KMS-11 (cell line): Measurements from ENCODE around the gene UBN2.

Source experiments
- H2AFZ ChIP-seq: fragments of 200-600 bp; sonication (generic); 2 replicates; pipeline ENCODE4 v1.6.1; 2016; ENCODE audit warnings: antibody characterized with exemption, mixed run types, low read depth
- H3K27ac ChIP-seq: fragments of 200-600 bp; sonication (generic); 2 replicates; pipeline ENCODE4 v1.6.1; 2016; ENCODE audit warnings: mild to moderate bottlenecking, mixed run types
- H3K27me3 ChIP-seq: fragments of 200-600 bp; sonication (generic); 2 replicates; pipeline ENCODE4 v1.6.1; 2017; ENCODE audit warnings: mild to moderate bottlenecking, low read depth, mixed run types, moderate library complexity; ENCODE audit not compliant: insufficient read depth
- H3K36me3 ChIP-seq: fragments of 200-600 bp; sonication (generic); 2 replicates; pipeline ENCODE4 v1.6.1; 2017; ENCODE audit warnings: mild to moderate bottlenecking, mixed run types; ENCODE audit not compliant: insufficient read depth
- H3K4me1 ChIP-seq: fragments of 200-600 bp; sonication (generic); 2 replicates; pipeline ENCODE4 v1.6.1; 2016; ENCODE audit warnings: mild to moderate bottlenecking, low read depth, mixed run types; ENCODE audit not compliant: poor library complexity, severe bottlenecking
- H3K4me2 ChIP-seq: fragments of 200-600 bp; sonication (generic); 2 replicates; pipeline ENCODE4 v1.7.0; 2016; ENCODE audit warnings: mild to moderate bottlenecking, mixed run types
- H3K4me3 ChIP-seq: fragments of 200-600 bp; sonication (generic); IDR thresholded peaks from 2 replicates; pipeline ENCODE4 v1.6.1; 2017; ENCODE audit warnings: low read depth, low read length, mixed read lengths; ENCODE audit not compliant: insufficient read depth
- H3K79me2 ChIP-seq: fragments of 200-600 bp; sonication (generic); 2 replicates; pipeline ENCODE4 v1.6.1; 2016; ENCODE audit warnings: low read depth, mixed run types; ENCODE audit not compliant: insufficient read depth
- H3K9ac ChIP-seq: fragments of 200-600 bp; sonication (generic); 2 replicates; pipeline ENCODE4 v1.6.1; 2016; ENCODE audit warnings: mild to moderate bottlenecking, mixed run types
- H4K20me1 ChIP-seq: fragments of 200-600 bp; sonication (generic); 2 replicates; pipeline ENCODE4 v1.6.1; 2016; ENCODE audit warnings: mild to moderate bottlenecking, mixed run types; ENCODE audit not compliant: insufficient read depth
- TF ChIP-seq, protein P1 (sequence below): fragments of 200-600 bp; sonication (generic); conservative IDR thresholded peaks from 2 replicates; pipeline ENCODE4 v1.6.1; 2017; ENCODE audit warnings: low read depth, mild to moderate bottlenecking, antibody characterized with exemption, low read length, moderate library complexity, mixed read lengths

The UBN2 gene

DNA sequence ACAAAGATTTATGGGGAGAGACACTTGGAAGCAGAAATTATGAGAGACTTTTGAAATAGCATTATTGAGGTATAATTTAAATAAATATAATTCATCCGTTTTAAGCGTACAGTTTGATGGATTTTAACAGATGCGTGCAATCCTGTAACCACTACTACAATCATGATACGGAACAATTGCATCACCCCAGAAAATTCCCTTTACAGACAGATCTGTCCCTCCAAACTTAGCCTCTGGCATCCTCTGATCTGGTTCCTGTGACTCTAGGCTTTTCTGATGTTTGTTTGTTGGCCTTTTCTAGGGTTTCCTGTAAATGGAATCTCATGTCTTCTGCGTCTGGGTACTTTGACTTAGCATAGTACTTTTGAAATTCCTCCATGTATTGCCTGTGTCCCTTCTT lies 15.5 kb downstream of the UBN2 start:
- Histone ChIP-seq H3K4me1 (peaks cover 34% of the 10 kb centered on the region), H3K4me3 (no peak overlapping the region), H3K4me2 (no peak overlapping the region), H3K36me3 (no peaks in the 10 kb centered on the region), H3K27ac (no peak overlapping the region), H4K20me1 (no peaks in the 10 kb centered on the region), H3K9ac (no peak overlapping the region), H3K79me2 (no peaks in the 10 kb centered on the region), H3K27me3 (no peaks in the 10 kb centered on the region), H2AFZ (no peak overlapping the region)
- TF ChIP-seq, protein P1, sequence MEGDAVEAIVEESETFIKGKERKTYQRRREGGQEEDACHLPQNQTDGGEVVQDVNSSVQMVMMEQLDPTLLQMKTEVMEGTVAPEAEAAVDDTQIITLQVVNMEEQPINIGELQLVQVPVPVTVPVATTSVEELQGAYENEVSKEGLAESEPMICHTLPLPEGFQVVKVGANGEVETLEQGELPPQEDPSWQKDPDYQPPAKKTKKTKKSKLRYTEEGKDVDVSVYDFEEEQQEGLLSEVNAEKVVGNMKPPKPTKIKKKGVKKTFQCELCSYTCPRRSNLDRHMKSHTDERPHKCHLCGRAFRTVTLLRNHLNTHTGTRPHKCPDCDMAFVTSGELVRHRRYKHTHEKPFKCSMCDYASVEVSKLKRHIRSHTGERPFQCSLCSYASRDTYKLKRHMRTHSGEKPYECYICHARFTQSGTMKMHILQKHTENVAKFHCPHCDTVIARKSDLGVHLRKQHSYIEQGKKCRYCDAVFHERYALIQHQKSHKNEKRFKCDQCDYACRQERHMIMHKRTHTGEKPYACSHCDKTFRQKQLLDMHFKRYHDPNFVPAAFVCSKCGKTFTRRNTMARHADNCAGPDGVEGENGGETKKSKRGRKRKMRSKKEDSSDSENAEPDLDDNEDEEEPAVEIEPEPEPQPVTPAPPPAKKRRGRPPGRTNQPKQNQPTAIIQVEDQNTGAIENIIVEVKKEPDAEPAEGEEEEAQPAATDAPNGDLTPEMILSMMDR, result no peak

DNA sequence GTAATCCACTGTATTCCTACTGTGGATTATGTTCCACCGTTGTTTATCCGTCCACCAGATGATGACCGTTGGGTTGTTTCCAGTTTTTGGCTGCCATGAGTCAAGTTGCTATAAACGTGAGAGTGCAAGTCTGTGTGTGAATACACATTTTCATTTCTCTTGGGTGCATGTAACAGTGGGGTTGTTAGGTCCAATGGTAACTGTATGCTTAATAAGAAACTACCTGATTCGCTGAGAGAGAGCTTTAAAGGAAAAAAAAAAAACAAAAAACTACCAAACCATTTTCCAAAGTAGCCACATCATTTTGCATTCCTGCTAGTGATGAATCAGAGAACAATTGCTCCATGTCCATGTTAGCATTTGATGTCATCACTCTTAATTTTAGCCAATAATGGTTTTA lies 15.9 kb downstream of the UBN2 start:
- TF ChIP-seq, protein P1, result no peak
- H4K20me1 ChIP-seq, result no peaks in the 10 kb centered on the region
- no peaks in the 10 kb centered on the region for H3K79me2 ChIP-seq
- no peak overlapping the region for H3K4me3 ChIP-seq
- H3K27me3 ChIP-seq, result no peaks in the 10 kb centered on the region
- H3K27ac ChIP-seq, result no peak overlapping the region
- no peak overlapping the region for H3K9ac ChIP-seq
- H2AFZ ChIP-seq, result no peak overlapping the region
- H3K36me3 ChIP-seq, result no peaks in the 10 kb centered on the region
- no peak overlapping the region for H3K4me2 ChIP-seq
- H3K4me1 ChIP-seq, result peaks cover 30% of the 10 kb centered on the region

- peak overlapping the region; percentile 30; the same call in 1 of the 2 replicates for H3K4me2 ChIP-seq
- peaks cover 21% of the 10 kb centered on the region for H3K4me1 ChIP-seq
- H4K20me1 ChIP-seq, result no peaks in the 10 kb centered on the region
- H3K4me3 ChIP-seq, result no peak overlapping the region
- no peaks in the 10 kb centered on the region; the same call in 1 of the 2 replicates for H3K36me3 ChIP-seq
- no peaks in the 10 kb centered on the region for H3K27me3 ChIP-seq
- H3K79me2 ChIP-seq, result no peaks in the 10 kb centered on the region
- no peak overlapping the region for H3K9ac ChIP-seq
- H2AFZ ChIP-seq, result no peak overlapping the region
- H3K27ac ChIP-seq, result no peak overlapping the region
- TF ChIP-seq, protein P1, result no peak
Measured at GRCh38 chr7:139249179-139249810, 18.3 kb downstream of the UBN2 start.

DNA sequence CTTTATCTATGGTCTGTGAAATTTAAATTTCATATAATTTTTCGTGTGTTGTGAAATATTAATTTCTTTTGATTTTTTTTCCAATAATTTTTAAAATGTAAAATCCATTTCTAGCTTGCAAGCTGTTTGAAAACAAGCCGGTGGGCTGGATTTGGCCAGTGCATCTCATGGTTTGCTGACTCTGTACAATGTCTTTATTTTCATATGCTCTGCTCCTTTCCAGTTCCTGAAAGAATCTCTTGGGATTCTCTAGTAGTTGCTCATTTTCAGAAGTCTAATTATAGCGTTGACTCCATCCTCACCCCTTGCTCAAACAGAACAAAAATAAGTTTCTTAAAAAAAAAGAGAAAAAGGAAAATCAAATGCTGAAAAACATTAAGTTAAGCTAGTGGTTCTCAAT lies 21.4 kb downstream of the UBN2 start:
- H3K4me2 ChIP-seq, result no peak overlapping the region
- no peaks in the 10 kb centered on the region; the same call in 1 of the 2 replicates for H3K36me3 ChIP-seq
- H4K20me1 ChIP-seq, result no peaks in the 10 kb centered on the region

More for the DNA sequence above, 21.4 kb downstream of the UBN2 start:
- TF ChIP-seq, protein P1, result no peak
- Histone ChIP-seq H3K27me3 (no peaks in the 10 kb centered on the region), H3K4me3 (no peak overlapping the region), H3K4me1 (peaks cover 21% of the 10 kb centered on the region), H3K79me2 (no peaks in the 10 kb centered on the region), H2AFZ (no peak overlapping the region), H3K27ac (no peak overlapping the region), H3K9ac (no peak overlapping the region)
